Liver (tissue), 3 donors: ENCODE data around the gene RGS3.

Experiments
- CTCF ChIP-seq: fragments of 150-350 bp; IDR thresholded peaks from 2 replicates; pipeline ENCODE4 v1.5.1; 2017; ENCODE audit warnings: improper control_type of control experiment, low read depth, low read length; ENCODE audit not compliant: missing input control
- EGR1 ChIP-seq, 2 donors: IDR thresholded peaks; 2 replicates each; pipeline ENCODE4 v1.6.1; 2016 to 2018; ENCODE audit warnings: antibody characterized with exemption in 2 of 2, low read depth in 2 of 2
- FOXA1 ChIP-seq: IDR thresholded peaks from 2 replicates; pipeline ENCODE4 v1.6.1; 2016; ENCODE audit warnings: antibody characterized with exemption
- GABPA ChIP-seq, 2 donors: IDR thresholded peaks in 1 of 2; conservative IDR thresholded peaks in 1 of 2; 2 replicates each; pipeline ENCODE4 v1.6.1; 2016; ENCODE audit warnings: antibody characterized with exemption in 2 of 2, mild to moderate bottlenecking in 1 of 2, moderate library complexity in 1 of 2
- JUND ChIP-seq, 2 donors: IDR thresholded peaks; 2 replicates each; pipeline ENCODE4 v1.6.1; 2016; ENCODE audit warnings: antibody characterized with exemption in 2 of 2
- MAX ChIP-seq: IDR thresholded peaks from 2 replicates; pipeline ENCODE4 v1.6.1; 2016; ENCODE audit warnings: antibody characterized with exemption
- RAD21 ChIP-seq, 2 donors: IDR thresholded peaks; 2 replicates each; pipeline ENCODE4 v1.6.1; 2016; ENCODE audit warnings: antibody characterized with exemption in 2 of 2, mild to moderate bottlenecking in 2 of 2
- REST ChIP-seq: IDR thresholded peaks from 2 replicates; pipeline ENCODE4 v1.6.1; 2016; ENCODE audit warnings: antibody characterized with exemption, mild to moderate bottlenecking
- RXRA ChIP-seq, 2 donors: IDR thresholded peaks; 2 replicates each; pipeline ENCODE4 v1.6.1; 2017 to 2018; ENCODE audit warnings: antibody characterized with exemption in 2 of 2, mild to moderate bottlenecking in 1 of 2
- SP1 ChIP-seq: IDR thresholded peaks from 2 replicates; pipeline ENCODE4 v1.6.1; 2018; ENCODE audit warnings: antibody characterized with exemption, mild to moderate bottlenecking
- TAF1 ChIP-seq: conservative IDR thresholded peaks from 2 replicates; pipeline ENCODE4 v1.6.1; 2016; ENCODE audit warnings: antibody characterized with exemption, mild to moderate bottlenecking
- YY1 ChIP-seq: IDR thresholded peaks from 2 replicates; pipeline ENCODE4 v1.6.1; 2016; ENCODE audit warnings: antibody characterized with exemption, mild to moderate bottlenecking
- donor health status: healthy.
- donor health status: healthy.

- TF ChIP-seq CTCF = no peak
- no peak for TF ChIP-seq EGR1 (IDR thresholded peaks at IDR 0.05; ENCODE audit: low read depth in 2 of 2)
- TF ChIP-seq FOXA1 = no peak
- no peak for TF ChIP-seq YY1
- no peak for TF ChIP-seq RXRA (IDR thresholded peaks at IDR 0.05)
- TF ChIP-seq SP1 = no peak
- TF ChIP-seq RAD21 (IDR thresholded peaks at IDR 0.05) = no peak
- TF ChIP-seq TAF1 = no peak
- TF ChIP-seq REST = no peak
- TF ChIP-seq MAX = no peak
- TF ChIP-seq GABPA (IDR thresholded peaks at IDR 0.05 in 1 of 2, conservative IDR thresholded peaks at IDR 0.05 in 1 of 2) = no peak
- no peak for TF ChIP-seq JUND (IDR thresholded peaks at IDR 0.05)
Observed at GRCh38 chr9:113513536-113513935, 50.0 kb downstream of the RGS3 start.
